ENCODE data around the gene ME3.

GRCh38 chr11:86489442-86489841 is 183.0 kb downstream of the ME3 start:
- TF ChIP-seq CTCF (IDR thresholded peaks at IDR 0.05) (no peak), POLR2A (IDR thresholded peaks at IDR 0.05) (no peak), EP300 (IDR thresholded peaks at IDR 0.05) (no peak)
